GM23338 (cell line): ENCODE measurements around the gene PLCL1.

Source experiments
- CREB1 ChIP-seq: fragments of 250-450 bp; sonication (Bioruptor Pico); IDR thresholded peaks from 2 replicates; pipeline ENCODE4 v1.5.0; 2020; ENCODE audit warnings: low read depth, mild to moderate bottlenecking, moderate library complexity
- CTCF ChIP-seq, 2 experiments: fragments of 200-600 bp in 1 of 2; sonication (generic) in 1 of 2; conservative IDR thresholded peaks; 2 replicates each; pipeline versions ENCODE4 v1.5.1 to v1.6.1; 2016 to 2017; ENCODE audit warnings: antibody characterized with exemption in 2 of 2, low read depth in 2 of 2, mild to moderate bottlenecking in 2 of 2, moderate library complexity in 1 of 2
- ETS1 ChIP-seq: IDR thresholded peaks from 2 replicates; pipeline ENCODE4 v1.6.1; 2016; ENCODE audit warnings: antibody characterized with exemption
- EZH2 ChIP-seq: fragments of 200-600 bp; sonication (generic); IDR thresholded peaks from one replicate; pipeline ENCODE4 v1.8.0; 2017; ENCODE audit warnings: antibody characterized with exemption, mild to moderate bottlenecking, low read depth; ENCODE audit not compliant: unreplicated experiment
- EZH2phosphoT487 ChIP-seq: fragments of 200-600 bp; sonication (generic); IDR thresholded peaks from one replicate; pipeline ENCODE4 v1.8.1; 2018; ENCODE audit warnings: antibody characterized with exemption; ENCODE audit not compliant: unreplicated experiment
- JUNB ChIP-seq: IDR thresholded peaks from one replicate; pipeline ENCODE4 v1.6.1; 2016; ENCODE audit warnings: antibody characterized with exemption; ENCODE audit not compliant: unreplicated experiment
- NANOG ChIP-seq: IDR thresholded peaks from 2 replicates; pipeline ENCODE4 v1.6.1; 2016; ENCODE audit warnings: antibody characterized with exemption, borderline replicate concordance
- POLR2AphosphoS5 ChIP-seq: IDR thresholded peaks from 2 replicates; pipeline ENCODE4 v1.6.1; 2016; ENCODE audit warnings: antibody characterized with exemption, low read depth
- REST ChIP-seq: IDR thresholded peaks from one replicate; pipeline ENCODE4 v1.6.1; 2018; ENCODE audit warnings: antibody characterized with exemption; ENCODE audit not compliant: unreplicated experiment
- STAT1 ChIP-seq: IDR thresholded peaks from one replicate; pipeline ENCODE4 v1.6.1; 2016; ENCODE audit warnings: antibody characterized with exemption; ENCODE audit not compliant: unreplicated experiment
- ZNF114 ChIP-seq: fragments of 250-450 bp; sonication (Bioruptor Pico); IDR thresholded peaks from 2 replicates; pipeline ENCODE4 v1.5.0; 2020; ENCODE audit warnings: mild to moderate bottlenecking, moderate library complexity

DNA sequence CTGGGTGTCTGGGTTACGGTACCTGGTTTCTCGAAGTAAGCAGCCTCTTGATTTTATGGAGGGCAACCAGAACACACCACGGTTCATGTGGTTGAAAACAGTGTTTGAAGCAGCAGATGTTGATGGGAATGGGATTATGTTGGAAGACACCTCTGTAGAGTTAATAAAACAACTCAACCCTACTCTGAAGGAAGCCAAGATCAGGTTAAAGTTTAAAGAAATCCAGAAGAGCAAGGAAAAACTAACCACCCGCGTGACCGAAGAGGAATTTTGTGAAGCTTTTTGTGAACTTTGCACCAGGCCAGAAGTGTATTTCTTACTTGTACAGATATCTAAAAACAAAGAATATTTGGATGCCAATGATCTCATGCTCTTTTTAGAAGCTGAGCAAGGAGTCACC is 279.8 kb downstream of the PLCL1 start:
- TF ChIP-seq CREB1 (CRISPR knock-in tag) (no peak), REST (no peak), CTCF (conservative IDR thresholded peaks at IDR 0.05; ENCODE audit: low read depth in 2 of 2) (no peak), STAT1 (no peak), POLR2AphosphoS5 (no peak), EZH2phosphoT487 (no peak), EZH2 (no peak), NANOG (no peak), JUNB (no peak), ZNF114 (CRISPR knock-in tag) (no peak), ETS1 (no peak)
